DOHH2 (cell line): ENCODE measurements around the gene ARHGAP23.

Experiments used
- H3F3A ChIP-seq: fragments of 200-600 bp; sonication (generic), shearing (Covaris generic); 2 replicates; pipeline ENCODE4 v1.6.0; 2016; ENCODE audit warnings: antibody characterized with exemption, mild to moderate bottlenecking; ENCODE audit not compliant: control insufficient read depth, insufficient read depth
- H3K27ac ChIP-seq: fragments of 200-600 bp; sonication (generic); 2 replicates; pipeline ENCODE4 v1.5.1; 2014; ENCODE audit warnings: low read depth, mild to moderate bottlenecking, low read length, moderate library complexity
- H3K27me3 ChIP-seq: fragments of 200-600 bp; sonication (generic); 2 replicates; pipeline ENCODE4 v1.6.1; 2014; ENCODE audit warnings: mild to moderate bottlenecking, low read length, mixed read lengths; ENCODE audit not compliant: control insufficient read depth
- H3K36me3 ChIP-seq: fragments of 200-600 bp; sonication (generic); 2 replicates; pipeline ENCODE4 v1.6.1; 2014; ENCODE audit warnings: mild to moderate bottlenecking, low read length, moderate library complexity, mixed read lengths; ENCODE audit not compliant: control insufficient read depth
- H3K4me1 ChIP-seq: fragments of 200-600 bp; sonication (generic); 2 replicates; pipeline ENCODE4 v1.6.1; 2014; ENCODE audit warnings: mild to moderate bottlenecking, low read length, mixed read lengths; ENCODE audit not compliant: control insufficient read depth
- H3K4me2 ChIP-seq: fragments of 200-600 bp; sonication (generic); 2 replicates; pipeline ENCODE4 v1.6.0; 2014; ENCODE audit warnings: mild to moderate bottlenecking, low read length, moderate library complexity
- H3K4me3 ChIP-seq: fragments of 200-600 bp; sonication (generic); 2 replicates; pipeline ENCODE4 v1.5.1; 2014; ENCODE audit warnings: mild to moderate bottlenecking, low read length, mixed read lengths
- H3K79me2 ChIP-seq: fragments of 200-600 bp; sonication (generic); 2 replicates; pipeline ENCODE4 v1.6.1; 2014; ENCODE audit warnings: mild to moderate bottlenecking, low read length, mixed read lengths; ENCODE audit not compliant: control insufficient read depth
- H3K9me2 ChIP-seq: fragments of 200-600 bp; sonication (generic); replicated peaks from 2 replicates; pipeline ENCODE4 v1.6.1; 2014; ENCODE audit warnings: mild to moderate bottlenecking, low read length, mixed read lengths; ENCODE audit not compliant: control insufficient read depth
- H3K9me3 ChIP-seq: fragments of 200-600 bp; sonication (generic); 2 replicates; pipeline ENCODE4 v1.6.1; 2014; ENCODE audit warnings: antibody characterized with exemption, low read length, mixed read lengths; ENCODE audit not compliant: control insufficient read depth, insufficient read depth
- H4K20me1 ChIP-seq: fragments of 200-600 bp; sonication (generic); 2 replicates; pipeline ENCODE4 v1.6.0; 2014; ENCODE audit warnings: low read depth, mild to moderate bottlenecking, antibody characterized with exemption, low read length, moderate library complexity; ENCODE audit not compliant: control insufficient read depth, insufficient read depth
- EZH2phosphoT487 ChIP-seq: fragments of 200-600 bp; sonication (generic); IDR thresholded peaks from 2 replicates; pipeline ENCODE4 v1.6.1; 2017; ENCODE audit warnings: borderline replicate concordance, mild to moderate bottlenecking, antibody characterized with exemption, low read length, moderate library complexity, mixed read lengths
- TF ChIP-seq, protein P1 (sequence below): fragments of 200-600 bp; sonication (generic); IDR thresholded peaks from one replicate; pipeline ENCODE4 v1.5.1; 2014; ENCODE audit warnings: antibody characterized with exemption, mild to moderate bottlenecking, low read depth, low read length; ENCODE audit not compliant: poor library complexity, severe bottlenecking

ARHGAP23 gene

DNA sequence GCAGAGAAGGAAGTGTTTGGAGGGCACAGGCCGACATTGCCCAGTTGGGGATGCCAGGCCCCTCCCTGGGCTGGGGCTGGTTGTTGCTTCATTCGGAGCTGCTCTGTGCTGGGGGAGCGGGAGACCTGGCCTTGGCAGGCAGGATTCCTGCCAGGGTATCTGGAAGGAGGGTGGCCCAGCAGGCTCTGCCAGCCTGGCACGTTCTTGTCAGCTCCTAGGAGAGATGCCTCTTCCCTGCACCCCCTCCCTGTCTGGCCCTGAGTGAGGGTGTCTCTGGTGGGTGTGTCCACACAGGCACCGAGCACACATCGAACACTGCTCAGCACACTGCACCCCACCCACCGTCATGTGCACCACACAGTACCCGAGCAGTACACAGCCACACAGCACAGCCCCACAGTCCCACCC, 35.2 kb downstream of the ARHGAP23 start:
- TF ChIP-seq, protein P1, sequence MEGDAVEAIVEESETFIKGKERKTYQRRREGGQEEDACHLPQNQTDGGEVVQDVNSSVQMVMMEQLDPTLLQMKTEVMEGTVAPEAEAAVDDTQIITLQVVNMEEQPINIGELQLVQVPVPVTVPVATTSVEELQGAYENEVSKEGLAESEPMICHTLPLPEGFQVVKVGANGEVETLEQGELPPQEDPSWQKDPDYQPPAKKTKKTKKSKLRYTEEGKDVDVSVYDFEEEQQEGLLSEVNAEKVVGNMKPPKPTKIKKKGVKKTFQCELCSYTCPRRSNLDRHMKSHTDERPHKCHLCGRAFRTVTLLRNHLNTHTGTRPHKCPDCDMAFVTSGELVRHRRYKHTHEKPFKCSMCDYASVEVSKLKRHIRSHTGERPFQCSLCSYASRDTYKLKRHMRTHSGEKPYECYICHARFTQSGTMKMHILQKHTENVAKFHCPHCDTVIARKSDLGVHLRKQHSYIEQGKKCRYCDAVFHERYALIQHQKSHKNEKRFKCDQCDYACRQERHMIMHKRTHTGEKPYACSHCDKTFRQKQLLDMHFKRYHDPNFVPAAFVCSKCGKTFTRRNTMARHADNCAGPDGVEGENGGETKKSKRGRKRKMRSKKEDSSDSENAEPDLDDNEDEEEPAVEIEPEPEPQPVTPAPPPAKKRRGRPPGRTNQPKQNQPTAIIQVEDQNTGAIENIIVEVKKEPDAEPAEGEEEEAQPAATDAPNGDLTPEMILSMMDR, result no peak
- TF ChIP-seq EZH2phosphoT487, result no peak
- Histone ChIP-seq H3K79me2 (no peaks in the 10 kb centered on the region), H3K9me3 (no peaks in the 10 kb centered on the region), H3K36me3 (no peaks in the 10 kb centered on the region), H3K4me1 (no peaks in the 10 kb centered on the region), H3K9me2 (no peaks in the 10 kb centered on the region), H3K4me3 (no peak overlapping the region), H3F3A (no peaks in the 10 kb centered on the region), H4K20me1 (no peaks in the 10 kb centered on the region), H3K27me3 (peaks cover 3% of the 10 kb centered on the region; the same call in 1 of the 2 replicates), H3K4me2 (no peak overlapping the region), H3K27ac (no peak overlapping the region)

DNA sequence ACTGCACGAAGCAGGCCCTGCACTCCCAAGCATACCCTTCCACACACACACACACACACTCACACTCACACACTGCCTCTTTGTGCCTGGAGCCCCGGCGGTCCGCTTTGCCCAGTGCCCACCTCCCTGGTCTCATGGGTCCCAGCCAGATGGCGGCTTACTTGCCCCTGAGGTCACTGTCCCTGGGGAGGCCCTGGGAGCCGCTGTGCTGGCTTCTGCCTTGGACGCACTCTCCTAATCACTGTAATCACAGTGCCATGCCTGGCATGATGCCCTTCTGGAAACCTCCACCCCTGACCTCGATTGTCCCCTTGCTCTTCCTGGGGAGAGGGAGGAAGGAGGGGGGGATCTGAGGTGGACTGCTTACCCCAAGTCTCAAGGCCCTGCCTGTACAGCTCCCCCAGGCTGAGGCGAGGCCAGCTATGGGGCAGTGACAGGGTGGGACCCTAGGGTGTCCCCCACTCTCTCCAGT, 36.0 kb downstream of the ARHGAP23 start:
- TF ChIP-seq, protein P1, result no peak
- TF ChIP-seq EZH2phosphoT487, result no peak
- no peaks in the 10 kb centered on the region for H3K4me1 ChIP-seq
- no peaks in the 10 kb centered on the region for H3K36me3 ChIP-seq
- no peaks in the 10 kb centered on the region for H4K20me1 ChIP-seq
- peaks cover 3% of the 10 kb centered on the region; the same call in 1 of the 2 replicates for H3K27me3 ChIP-seq
- H3F3A ChIP-seq, result no peaks in the 10 kb centered on the region
- no peak overlapping the region for H3K4me3 ChIP-seq
- no peaks in the 10 kb centered on the region for H3K9me3 ChIP-seq
- H3K27ac ChIP-seq, result no peak overlapping the region
- H3K4me2 ChIP-seq, result no peak overlapping the region
- H3K9me2 ChIP-seq, result no peaks in the 10 kb centered on the region
- no peaks in the 10 kb centered on the region for H3K79me2 ChIP-seq

DNA sequence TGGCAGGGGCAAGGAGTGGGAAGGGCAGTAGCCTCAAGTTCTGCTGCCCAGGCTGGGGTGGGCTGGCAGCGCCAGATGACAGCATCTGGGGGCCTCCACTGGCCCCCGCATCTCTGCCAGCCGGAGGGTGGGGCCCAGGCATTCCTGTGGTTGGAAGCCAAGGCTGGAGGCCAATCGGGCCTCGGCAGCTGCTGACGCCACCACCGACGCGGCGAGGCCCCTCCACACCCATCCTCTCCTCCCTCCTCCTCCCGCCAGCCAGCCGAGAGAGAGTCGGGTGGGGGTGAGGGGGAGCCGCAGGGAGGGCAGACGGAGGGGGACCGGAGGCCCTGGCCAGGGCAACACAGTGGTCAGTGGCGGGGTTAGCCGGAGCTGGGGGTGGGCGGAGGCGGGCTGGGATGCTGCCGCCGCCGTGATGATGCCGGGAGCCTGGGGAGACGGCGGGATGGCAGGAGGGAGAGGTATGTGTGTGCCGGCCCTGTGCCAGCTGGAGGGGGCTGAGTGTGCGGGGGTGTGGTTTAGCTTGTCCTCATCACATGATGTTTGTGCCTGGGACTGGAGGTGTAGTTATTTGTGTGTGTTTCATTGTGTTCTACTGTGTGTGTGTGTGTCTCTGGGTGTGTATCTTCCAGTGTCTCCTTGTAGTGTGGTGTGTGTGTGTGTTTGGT, 36.6 kb downstream of the ARHGAP23 start:
- H3K9me2 ChIP-seq, result no peaks in the 10 kb centered on the region
- H3K9me3 ChIP-seq, result no peaks in the 10 kb centered on the region
- no peak overlapping the region for H3K4me3 ChIP-seq
- H3K79me2 ChIP-seq, result no peaks in the 10 kb centered on the region
- H3F3A ChIP-seq, result no peaks in the 10 kb centered on the region
- no peak overlapping the region for H3K4me2 ChIP-seq
- TF ChIP-seq, protein P1, result no peak
- no peak for TF ChIP-seq EZH2phosphoT487
- no peaks in the 10 kb centered on the region for H3K36me3 ChIP-seq
- H4K20me1 ChIP-seq, result no peaks in the 10 kb centered on the region
- no peaks in the 10 kb centered on the region for H3K4me1 ChIP-seq
- H3K27ac ChIP-seq, result no peak overlapping the region
- peaks cover 3% of the 10 kb centered on the region; the same call in 1 of the 2 replicates for H3K27me3 ChIP-seq
